ENCODE data around the gene PSRC1.

The PSRC1 gene

GRCh38 chr1:109242387-109242786 lies 40.6 kb downstream of the PSRC1 start:
- no peak for DNase-seq

- DNase-seq = no peak
Observed at GRCh38 chr1:109241841-109242345, 41.1 kb downstream of the PSRC1 start.

- no peak for DNase-seq
Observed at GRCh38 chr1:109241344-109241743, 41.6 kb downstream of the PSRC1 start.

GRCh38 chr1:109240158-109241152 lies 42.5 kb downstream of the PSRC1 start:
- DNase-seq = no peak

GRCh38 chr1:109239409-109240068 lies 43.4 kb downstream of the PSRC1 start:
- DNase-seq = no peak

GRCh38 chr1:109239047-109239408 lies 43.9 kb downstream of the PSRC1 start:
- DNase-seq = no peak

- DNase-seq = no peak
Observed at GRCh38 chr1:109238382-109238781, 44.6 kb downstream of the PSRC1 start.

GRCh38 chr1:109237512-109237911 lies 45.4 kb downstream of the PSRC1 start:
- no peak for DNase-seq

- no peak for DNase-seq
Observed at GRCh38 chr1:109235137-109235536, 47.8 kb downstream of the PSRC1 start.

GRCh38 chr1:109231066-109231465 lies 51.9 kb downstream of the PSRC1 start:
- DNase-seq = no peak
